Measurements from ENCODE around the gene SETD2. TPM values are rescaled to one million over a fixed set of nuclear protein-coding genes. Genes with fewer than 3 reads are reported as not detected.

The SETD2 gene
- total RNA-seq, 1 experiment from 2014 or later = 60.8 TPM

DNA sequence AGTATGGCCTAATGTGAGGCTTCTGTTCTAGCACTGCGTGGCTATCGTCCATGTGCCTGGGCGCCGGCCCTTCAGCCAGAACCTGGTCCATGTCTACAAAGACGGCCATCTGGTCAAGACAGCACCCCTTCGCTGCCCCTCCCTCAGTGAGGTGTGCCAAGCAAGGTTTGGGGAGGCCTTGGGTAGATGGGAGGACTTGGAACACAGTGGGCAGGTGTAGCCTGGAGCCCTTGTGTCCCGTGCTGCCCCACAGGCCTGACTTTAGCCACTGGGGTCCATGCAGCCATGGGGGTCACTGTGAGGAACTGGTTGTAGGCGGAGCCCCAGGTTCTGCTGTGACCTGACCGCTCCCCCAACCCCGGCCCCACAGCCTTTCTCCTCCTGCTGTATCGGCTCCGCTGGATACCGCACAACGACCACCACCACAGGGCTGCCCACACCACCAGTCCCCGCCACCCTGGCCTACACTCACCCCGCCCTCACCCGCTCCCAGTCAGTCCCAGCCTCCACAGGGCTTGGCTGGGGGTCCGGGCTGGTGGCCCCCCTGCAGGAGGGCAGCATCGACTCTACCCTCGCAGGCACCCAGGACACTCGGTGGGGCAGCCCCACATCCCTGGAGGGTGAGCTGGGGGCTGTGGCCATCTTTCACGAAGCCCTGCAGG lies 167.9 kb downstream of the SETD2 start:
- H3K9me3 Mint-ChIP-seq = no peaks in the 10 kb centered on the region
- no peak overlapping the region for H4K5ac ChIP-seq (ENCODE audit: insufficient read length, low read depth, low read length)
- WGBS (ENCODE audit: extremely low coverage, insufficient read length, low lambda C conversion rate) = no CpG with 5 or more reads among the region's 22 CpGs
- TF ChIP-seq, protein P1, sequence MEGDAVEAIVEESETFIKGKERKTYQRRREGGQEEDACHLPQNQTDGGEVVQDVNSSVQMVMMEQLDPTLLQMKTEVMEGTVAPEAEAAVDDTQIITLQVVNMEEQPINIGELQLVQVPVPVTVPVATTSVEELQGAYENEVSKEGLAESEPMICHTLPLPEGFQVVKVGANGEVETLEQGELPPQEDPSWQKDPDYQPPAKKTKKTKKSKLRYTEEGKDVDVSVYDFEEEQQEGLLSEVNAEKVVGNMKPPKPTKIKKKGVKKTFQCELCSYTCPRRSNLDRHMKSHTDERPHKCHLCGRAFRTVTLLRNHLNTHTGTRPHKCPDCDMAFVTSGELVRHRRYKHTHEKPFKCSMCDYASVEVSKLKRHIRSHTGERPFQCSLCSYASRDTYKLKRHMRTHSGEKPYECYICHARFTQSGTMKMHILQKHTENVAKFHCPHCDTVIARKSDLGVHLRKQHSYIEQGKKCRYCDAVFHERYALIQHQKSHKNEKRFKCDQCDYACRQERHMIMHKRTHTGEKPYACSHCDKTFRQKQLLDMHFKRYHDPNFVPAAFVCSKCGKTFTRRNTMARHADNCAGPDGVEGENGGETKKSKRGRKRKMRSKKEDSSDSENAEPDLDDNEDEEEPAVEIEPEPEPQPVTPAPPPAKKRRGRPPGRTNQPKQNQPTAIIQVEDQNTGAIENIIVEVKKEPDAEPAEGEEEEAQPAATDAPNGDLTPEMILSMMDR (conservative IDR thresholded peaks at IDR 0.05) = no peak
- peaks cover 8 to 13% of the 10 kb centered on the region in 2 experiments for H3K4me1 Mint-ChIP-seq
- no peak overlapping the region; the same call in 1 of the 2 replicates for H3K14ac ChIP-seq (ENCODE audit: insufficient read depth, low read length)
- H3T11ph ChIP-seq (ENCODE audit: low read length) = no peak overlapping the region
- H2AK5ac ChIP-seq (ENCODE audit: insufficient read length, low read length) = no peak overlapping the region
- no peak overlapping the region for H3K9ac ChIP-seq (ENCODE audit: extremely low read depth, insufficient read length, low read length)
- H4K20me1 ChIP-seq (ENCODE audit: control insufficient read depth, insufficient read depth, insufficient read length) = no peaks in the 10 kb centered on the region
- H3K4ac ChIP-seq (ENCODE audit: low read depth, low read length) = no peak overlapping the region
- H3K27me3 ChIP-seq (ENCODE audit: insufficient read depth, low read length) = no peaks in the 10 kb centered on the region
- no peak overlapping the region for H3K27ac Mint-ChIP-seq
- H2BK120ac ChIP-seq (ENCODE audit: low read depth, low read length, poor library complexity, severe bottlenecking) = no peak overlapping the region
- H4K8ac ChIP-seq (replicated peaks; ENCODE audit: insufficient read length, low read depth, low read length) = no peak overlapping the region
- H2BK5ac ChIP-seq (ENCODE audit: insufficient read length, low read length) = no peak overlapping the region
- H3K4me2 ChIP-seq (ENCODE audit: insufficient read depth, insufficient read length, low read length) = no peak overlapping the region
- H2BK15ac ChIP-seq (ENCODE audit: low read depth, low read length) = no peak overlapping the region
- H3K56ac ChIP-seq (ENCODE audit: insufficient read length, low read depth, low read length) = no peak overlapping the region
- no peak overlapping the region for H2AFZ ChIP-seq (ENCODE audit: low read length)
- no peaks in the 10 kb centered on the region for H3K79me1 ChIP-seq (ENCODE audit: insufficient read depth, low read depth, low read length, poor library complexity, severe bottlenecking)
- no peak overlapping the region for H2BK12ac ChIP-seq (ENCODE audit: insufficient read length, low read depth, low read length)
- H3K18ac ChIP-seq (ENCODE audit: insufficient read length, low read depth, low read length) = no peak overlapping the region
- H3K27ac ChIP-seq (ENCODE audit: insufficient read length, low read depth, low read length) = no peak overlapping the region
- H3K79me2 ChIP-seq (ENCODE audit: insufficient read depth, low read length) = no peaks in the 10 kb centered on the region
- no peak for DNase-seq
- H3K4me1 ChIP-seq (ENCODE audit: insufficient read depth, low read length) = no peaks in the 10 kb centered on the region
- no peak overlapping the region for H3K4me3 Mint-ChIP-seq
- no peaks in the 10 kb centered on the region for H3K27me3 Mint-ChIP-seq (ENCODE audit: low read depth)
- H2BK20ac ChIP-seq (ENCODE audit: low read depth, low read length, poor library complexity, severe bottlenecking) = no peak overlapping the region
- H3K9me3 ChIP-seq (ENCODE audit: control insufficient read depth, low read depth, low read length) = no peaks in the 10 kb centered on the region
- H3K23ac ChIP-seq (ENCODE audit: insufficient read length, low read depth, low read length) = no peak overlapping the region
- no peaks in the 10 kb centered on the region for H3K23me2 ChIP-seq (ENCODE audit: insufficient read length, low read depth, low read length, poor library complexity, severe bottlenecking)
- no peak overlapping the region for H4K91ac ChIP-seq (ENCODE audit: insufficient read length, low read depth, low read length)
- H3K36me3 Mint-ChIP-seq (ENCODE audit: insufficient read depth in 1 of 3, low read depth in 3 of 3) = peaks cover 2 to 21% (median 14%) of the 10 kb centered on the region in 3 experiments; a peak in 6 of 7 replicates

All from H9 (cell line).